GM20000 (cell line): ENCODE measurements around the gene SRSF1.

Experiments used
- DNase-seq: peaks from one replicate; pipeline ENCODE4 v3.0.0; 2012; ENCODE audit warnings: low spot score
- TF ChIP-seq, protein P1 (sequence below): IDR thresholded peaks from 2 replicates; pipeline ENCODE4 v1.5.1; 2012; ENCODE audit warnings: mild to moderate bottlenecking, control low read depth; ENCODE audit errors: extremely low read depth, missing control alignments

The SRSF1 gene

DNA sequence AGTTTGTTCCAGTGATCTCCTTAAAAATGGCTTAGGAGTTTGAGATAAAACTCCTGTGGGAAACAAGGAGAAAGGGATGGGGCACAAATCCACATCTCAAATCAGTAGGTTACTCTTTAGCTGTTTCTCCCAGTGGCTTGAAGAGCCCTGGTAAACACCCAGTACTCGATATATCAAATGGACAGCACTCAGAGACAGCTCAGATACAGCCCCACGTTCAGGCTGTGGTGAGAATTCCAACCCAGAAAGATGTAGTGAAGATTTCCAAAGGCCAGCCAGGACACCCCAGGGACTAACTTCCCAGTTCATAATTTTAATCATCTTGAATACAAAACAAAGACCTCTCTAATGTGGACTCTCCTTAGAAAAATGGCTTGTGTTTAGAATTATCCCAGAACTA, 12.6 kb downstream of the SRSF1 start:
- DNase-seq: no peak
- TF ChIP-seq, protein P1, sequence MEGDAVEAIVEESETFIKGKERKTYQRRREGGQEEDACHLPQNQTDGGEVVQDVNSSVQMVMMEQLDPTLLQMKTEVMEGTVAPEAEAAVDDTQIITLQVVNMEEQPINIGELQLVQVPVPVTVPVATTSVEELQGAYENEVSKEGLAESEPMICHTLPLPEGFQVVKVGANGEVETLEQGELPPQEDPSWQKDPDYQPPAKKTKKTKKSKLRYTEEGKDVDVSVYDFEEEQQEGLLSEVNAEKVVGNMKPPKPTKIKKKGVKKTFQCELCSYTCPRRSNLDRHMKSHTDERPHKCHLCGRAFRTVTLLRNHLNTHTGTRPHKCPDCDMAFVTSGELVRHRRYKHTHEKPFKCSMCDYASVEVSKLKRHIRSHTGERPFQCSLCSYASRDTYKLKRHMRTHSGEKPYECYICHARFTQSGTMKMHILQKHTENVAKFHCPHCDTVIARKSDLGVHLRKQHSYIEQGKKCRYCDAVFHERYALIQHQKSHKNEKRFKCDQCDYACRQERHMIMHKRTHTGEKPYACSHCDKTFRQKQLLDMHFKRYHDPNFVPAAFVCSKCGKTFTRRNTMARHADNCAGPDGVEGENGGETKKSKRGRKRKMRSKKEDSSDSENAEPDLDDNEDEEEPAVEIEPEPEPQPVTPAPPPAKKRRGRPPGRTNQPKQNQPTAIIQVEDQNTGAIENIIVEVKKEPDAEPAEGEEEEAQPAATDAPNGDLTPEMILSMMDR: no peak

DNA sequence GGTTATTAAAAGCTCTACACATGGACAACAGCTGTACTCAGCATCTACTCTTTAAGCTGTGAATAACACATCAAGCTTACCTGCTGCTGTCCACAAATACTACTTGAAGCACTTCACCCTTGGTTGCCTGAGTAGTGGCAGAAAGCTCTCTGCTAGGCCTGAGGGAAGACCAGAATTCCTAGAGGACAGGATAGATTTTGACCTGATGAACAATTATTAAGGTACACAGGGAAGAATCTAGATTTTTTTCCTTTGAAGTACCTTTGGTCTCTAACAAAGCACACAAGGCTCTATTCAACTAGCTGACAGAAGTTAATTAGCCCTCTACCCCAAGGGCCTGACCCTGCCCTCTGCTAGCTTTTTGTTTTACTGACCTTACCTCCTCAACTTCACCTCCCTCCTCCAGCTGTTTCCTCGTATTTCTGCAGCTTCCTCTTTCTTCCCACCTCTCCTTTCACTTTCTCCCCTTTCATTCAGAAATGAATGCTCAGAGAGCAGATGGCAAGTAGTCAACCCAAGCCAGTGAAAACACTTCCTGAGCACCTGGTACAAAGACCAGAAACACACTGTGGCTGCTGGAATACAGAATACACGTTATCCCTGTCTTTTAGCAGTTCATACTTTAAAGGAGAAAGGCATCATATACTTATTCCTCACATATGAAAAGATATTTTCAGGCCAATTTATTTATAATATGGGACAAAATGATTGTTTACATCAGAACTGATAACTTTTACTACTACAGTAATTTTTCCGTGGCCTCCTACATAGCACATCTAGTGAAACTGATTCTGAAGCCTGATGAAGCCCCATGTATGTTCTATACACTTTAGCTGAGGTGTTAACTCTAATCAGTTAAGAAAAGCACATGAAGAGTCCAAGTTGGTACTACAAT, 13.3 kb downstream of the SRSF1 start:
- TF ChIP-seq, protein P1: no peak
- peak; percentile 29 for DNase-seq

DNA sequence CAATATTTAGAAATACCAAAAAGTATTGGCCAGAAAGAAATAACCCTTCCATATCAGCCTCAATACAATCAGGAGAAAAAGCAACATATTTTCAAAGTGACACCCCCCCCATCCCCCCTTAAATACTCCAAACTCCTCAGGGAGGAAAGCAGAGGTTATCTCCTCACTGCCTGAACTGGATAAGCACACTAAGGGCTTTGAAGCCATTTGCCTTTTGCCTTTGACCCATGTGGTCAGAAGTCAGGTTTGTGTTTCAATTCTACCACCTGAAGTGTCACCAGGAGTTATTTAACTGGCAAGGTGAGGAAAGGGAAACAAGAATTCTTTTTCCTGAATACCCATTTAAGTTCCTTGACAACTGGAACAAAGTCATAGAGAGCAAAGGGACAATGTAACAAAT, 15.5 kb downstream of the SRSF1 start:
- no peak for DNase-seq
- TF ChIP-seq, protein P1: no peak

DNA sequence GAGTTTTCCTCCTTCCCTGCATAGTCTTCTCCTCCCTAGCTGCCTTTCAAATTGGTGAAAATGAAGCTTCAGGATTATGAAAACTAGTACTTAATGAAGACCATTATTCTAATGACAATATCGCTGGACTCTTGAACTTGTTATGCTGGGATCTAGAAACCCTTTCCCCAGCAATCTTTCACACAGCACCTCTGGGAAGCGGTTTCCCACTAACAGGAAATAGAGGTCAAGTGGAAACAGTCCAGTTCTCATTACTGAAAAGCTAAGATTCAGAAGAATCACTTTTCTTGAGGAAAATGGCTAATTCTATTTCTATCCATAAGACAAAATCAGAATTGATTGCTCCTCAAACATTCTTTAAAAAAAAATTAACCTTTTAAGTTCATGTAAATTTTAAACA, 17.0 kb downstream of the SRSF1 start:
- no peak for DNase-seq
- TF ChIP-seq, protein P1: no peak

DNA sequence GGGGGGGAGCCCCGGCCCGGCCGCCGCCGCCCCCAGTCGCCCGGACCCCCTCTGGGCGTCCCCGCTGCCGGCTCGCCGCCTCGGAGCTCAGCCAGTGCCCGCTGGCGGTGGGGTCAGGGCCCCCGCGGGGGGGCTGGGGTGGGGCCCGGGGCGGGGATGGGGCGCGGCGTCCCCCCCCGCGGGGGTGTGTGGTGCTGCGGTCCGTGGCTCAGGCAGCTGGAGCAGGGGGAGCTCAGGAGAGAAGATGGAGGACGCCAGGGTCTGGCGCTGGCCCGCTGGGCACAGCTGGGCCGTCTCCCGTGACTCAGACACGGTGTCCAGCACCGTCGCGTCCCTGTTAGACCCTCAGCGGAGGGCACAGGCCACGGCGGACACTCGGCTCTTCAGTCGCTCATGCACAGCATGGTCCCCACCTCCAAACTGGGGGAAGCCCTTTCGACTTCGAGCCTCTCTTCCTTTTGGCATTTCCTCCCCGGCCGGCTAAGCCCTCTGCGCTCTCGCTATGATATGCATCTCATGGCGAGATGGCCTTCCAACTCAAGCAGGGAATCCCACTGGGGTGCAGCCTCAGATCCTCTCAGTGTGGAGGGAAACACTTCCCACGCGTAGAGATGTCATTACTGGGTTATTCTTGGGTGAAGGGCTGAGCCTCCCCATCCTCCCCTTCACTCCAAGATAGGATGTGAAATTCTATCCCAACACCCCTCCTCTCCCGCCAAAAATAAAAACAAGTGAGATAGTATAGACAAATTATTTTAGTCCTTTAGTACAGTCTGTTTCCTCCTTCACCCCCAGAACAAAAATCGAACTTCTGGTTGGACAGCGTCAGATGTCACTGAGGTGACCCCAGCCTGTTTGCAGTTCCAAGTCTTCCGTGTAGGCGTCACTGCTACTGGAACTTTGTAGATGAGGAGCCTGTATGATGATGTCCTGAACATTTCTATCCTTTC, 18.5 kb downstream of the SRSF1 start:
- TF ChIP-seq, protein P1: no peak
- peak; percentile 90 for DNase-seq

- TF ChIP-seq, protein P1: no peak
- DNase-seq: peak; percentile 93
Measured at GRCh38 chr17:57987581-57988300, 19.3 kb downstream of the SRSF1 start, which contains the start of gene VEZF1. Gene VEZF1, minus strand, starts transcription at chr17:57988254. Its CDS starts 143 bp downstream, at chr17:57988111.
